Ovary (tissue), 3 donors: ENCODE measurements around the gene ARHGEF4.

Experiments
- CTCF ChIP-seq, 3 donors: fragments of 450-650 bp in 2 of 3; fragments of 200-600 bp in 1 of 3; IDR thresholded peaks; one replicate each; pipeline versions ENCODE4 v1.5.1 to v1.8.0; 2016 to 2022; ENCODE audit warnings: antibody characterized with exemption in 3 of 3, mild to moderate bottlenecking in 1 of 3
- EP300 ChIP-seq: sonication (generic); formaldehyde crosslinking; IDR thresholded peaks from one replicate; pipeline ENCODE4 v1.6.1; 2017; ENCODE audit warnings: antibody characterized with exemption
- POLR2A ChIP-seq: fragments of 450-650 bp; IDR thresholded peaks from one replicate; pipeline ENCODE4 v1.6.1; 2017; ENCODE audit warnings: antibody characterized with exemption, mild to moderate bottlenecking, moderate library complexity
- donor health status: DM: no; HTN: no; CAD: no.

GRCh38 chr2:131058214-131058843, 221.6 kb downstream of the ARHGEF4 start:
- TF ChIP-seq CTCF (IDR thresholded peaks at IDR 0.05) (no peak), POLR2A (no peak), EP300 (no peak)
